ENCODE data around the gene PCK1. TPM values are rescaled to one million over a fixed set of nuclear protein-coding genes. Genes with fewer than 3 reads are reported as not detected.

The PCK1 gene
- total and polyA plus RNA-seq, 2 donors from 2014 or later: 29.7 to 551 TPM

DNA sequence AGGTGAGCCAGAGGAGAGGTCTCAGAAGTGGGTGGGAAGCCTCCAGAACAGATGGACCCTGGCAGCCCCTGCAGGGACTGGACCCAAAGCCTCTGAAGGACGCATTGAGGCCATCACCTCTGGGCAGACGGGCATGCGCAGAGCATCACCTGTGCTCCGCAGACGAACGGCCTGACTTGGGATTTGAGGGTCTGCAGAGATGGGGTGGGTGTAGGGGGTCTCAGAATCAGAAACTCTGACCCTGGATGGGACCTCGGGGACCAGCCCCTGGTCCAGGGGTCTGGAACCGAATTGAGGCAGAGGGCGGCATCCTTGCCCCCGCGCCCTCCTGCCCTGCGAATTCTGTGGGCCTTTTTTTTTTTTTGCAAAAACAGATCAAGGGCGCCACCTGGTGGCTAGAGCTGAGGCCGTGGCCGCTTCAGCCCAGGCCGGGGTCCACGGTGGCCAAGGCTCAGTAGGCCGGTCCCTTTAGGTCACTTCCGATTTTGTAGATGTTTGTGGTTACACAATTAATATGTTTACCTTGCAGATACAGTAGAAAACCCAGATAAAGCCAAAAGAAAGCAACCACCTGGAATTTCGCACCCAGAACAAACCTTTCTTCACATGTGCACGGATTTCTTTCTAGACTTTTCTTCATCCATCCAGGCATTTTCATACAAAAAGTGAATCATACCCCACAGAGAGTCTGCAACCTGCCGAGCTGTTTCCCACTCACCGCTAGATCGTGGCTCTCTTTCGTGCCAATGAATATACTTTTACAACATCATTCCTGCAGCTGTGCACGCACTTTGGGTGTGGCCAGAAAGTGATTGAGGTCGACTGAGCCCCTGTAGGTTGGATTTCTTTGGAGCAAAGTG lies 33.4 kb downstream of the PCK1 start:
- Histone ChIP-seq H3K27me3 (ENCODE audit: control insufficient read depth, insufficient read depth, low read length) (no peaks in the 10 kb centered on the region), H3K4me3 (ENCODE audit: low read length in 3 of 3) (peak overlapping the region in 1 of 3 donors; percentile 17), H3K9me3 (ENCODE audit: control insufficient read depth in 2 of 3, insufficient read depth in 1 of 3, low read length in 3 of 3) (no peaks in the 10 kb centered on the region), H3K9ac (ENCODE audit: low read length in 3 of 3) (peak overlapping the region in 1 of 3 donors; percentile 51), H3K27ac (ENCODE audit: low read depth in 2 of 2, low read length in 2 of 2) (no peak overlapping the region), H3K4me1 (ENCODE audit: control insufficient read depth in 2 of 3, insufficient read depth in 2 of 3, low read depth in 1 of 3, low read length in 3 of 3) (peaks cover 0 to 26% (median 19%) of the 10 kb centered on the region in 3 donors), H3K36me3 (ENCODE audit: control insufficient read depth in 2 of 3, insufficient read depth in 3 of 3, low read length in 3 of 3) (no peaks in the 10 kb centered on the region)
- intact Hi-C loops (cut with DNase I): loop anchor here (2.0 kb wide), 1 partner anchor 80 kb away; no protein-coding TSS in a partner anchor
- peak in 4 of 5 donors; percentile 29 to 74 (median 70) for DNase-seq
- no peak for FAIRE-seq
- TF ChIP-seq, protein P1, sequence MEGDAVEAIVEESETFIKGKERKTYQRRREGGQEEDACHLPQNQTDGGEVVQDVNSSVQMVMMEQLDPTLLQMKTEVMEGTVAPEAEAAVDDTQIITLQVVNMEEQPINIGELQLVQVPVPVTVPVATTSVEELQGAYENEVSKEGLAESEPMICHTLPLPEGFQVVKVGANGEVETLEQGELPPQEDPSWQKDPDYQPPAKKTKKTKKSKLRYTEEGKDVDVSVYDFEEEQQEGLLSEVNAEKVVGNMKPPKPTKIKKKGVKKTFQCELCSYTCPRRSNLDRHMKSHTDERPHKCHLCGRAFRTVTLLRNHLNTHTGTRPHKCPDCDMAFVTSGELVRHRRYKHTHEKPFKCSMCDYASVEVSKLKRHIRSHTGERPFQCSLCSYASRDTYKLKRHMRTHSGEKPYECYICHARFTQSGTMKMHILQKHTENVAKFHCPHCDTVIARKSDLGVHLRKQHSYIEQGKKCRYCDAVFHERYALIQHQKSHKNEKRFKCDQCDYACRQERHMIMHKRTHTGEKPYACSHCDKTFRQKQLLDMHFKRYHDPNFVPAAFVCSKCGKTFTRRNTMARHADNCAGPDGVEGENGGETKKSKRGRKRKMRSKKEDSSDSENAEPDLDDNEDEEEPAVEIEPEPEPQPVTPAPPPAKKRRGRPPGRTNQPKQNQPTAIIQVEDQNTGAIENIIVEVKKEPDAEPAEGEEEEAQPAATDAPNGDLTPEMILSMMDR (IDR thresholded peaks at IDR 0.05; ENCODE audit: borderline replicate concordance, extremely low read depth, insufficient read depth): peak; percentile 82

DNA sequence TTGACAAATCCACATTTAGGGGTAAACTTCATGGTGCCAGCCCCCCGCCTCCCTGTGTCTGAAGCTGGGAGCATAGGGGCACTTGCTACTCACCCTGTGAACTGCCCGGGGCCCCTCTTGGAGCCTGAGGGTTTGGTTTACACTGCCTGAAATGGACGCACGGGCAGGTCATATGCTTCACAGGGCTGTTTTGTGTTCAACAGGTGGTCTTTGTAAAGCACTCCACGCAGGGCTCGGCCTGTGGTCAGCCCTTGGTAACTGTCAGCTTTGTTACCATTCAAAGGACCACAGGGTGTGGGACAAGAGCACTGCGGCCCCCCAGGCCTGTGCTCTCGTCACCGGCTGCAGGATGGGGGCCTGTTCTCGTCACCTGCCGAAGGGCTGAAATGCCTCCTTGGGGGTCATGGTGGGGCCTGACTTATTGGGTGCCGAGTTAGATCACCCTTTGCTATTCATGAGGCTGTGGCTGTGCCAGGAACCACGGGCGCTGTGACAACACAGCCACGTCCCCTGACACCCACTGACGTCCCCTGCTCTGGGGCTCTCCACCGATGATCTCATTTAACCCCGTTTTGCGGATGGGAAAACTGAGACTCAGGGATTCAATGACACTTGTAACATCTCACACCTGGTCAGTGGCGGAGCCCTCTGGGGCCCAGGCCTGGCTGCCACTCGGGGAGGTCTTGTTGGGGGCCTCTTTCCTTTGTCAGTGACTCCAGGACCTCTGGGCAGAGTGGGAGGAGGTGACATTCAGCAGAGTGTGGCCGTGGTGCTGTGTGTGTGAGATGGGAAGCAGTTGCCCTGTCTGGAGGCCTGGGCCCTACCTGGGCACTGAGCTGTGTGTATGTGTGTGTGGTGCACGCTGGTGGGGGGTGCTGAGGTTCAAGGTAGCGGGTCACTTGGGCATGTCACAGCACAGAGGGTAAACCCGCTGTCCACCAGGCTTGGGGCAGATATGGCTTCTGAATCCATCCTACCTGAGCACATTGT lies 34.4 kb downstream of the PCK1 start:
- H3K36me3 ChIP-seq (ENCODE audit: control insufficient read depth in 2 of 3, insufficient read depth in 3 of 3, low read length in 3 of 3): no peaks in the 10 kb centered on the region
- no peak overlapping the region for H3K4me3 ChIP-seq (ENCODE audit: low read length in 3 of 3)
- no peak overlapping the region for H3K9ac ChIP-seq (ENCODE audit: low read length in 3 of 3)
- H3K4me1 ChIP-seq (ENCODE audit: control insufficient read depth in 2 of 3, insufficient read depth in 2 of 3, low read depth in 1 of 3, low read length in 3 of 3): peaks cover 0 to 20% (median 13%) of the 10 kb centered on the region in 3 donors
- H3K9me3 ChIP-seq (ENCODE audit: control insufficient read depth in 2 of 3, insufficient read depth in 1 of 3, low read length in 3 of 3): no peaks in the 10 kb centered on the region
- TF ChIP-seq, protein P1 (IDR thresholded peaks at IDR 0.05; ENCODE audit: borderline replicate concordance, extremely low read depth, insufficient read depth): no peak
- DNase-seq (peak in 1 of 5 donors; percentile 77), FAIRE-seq (no peak)
- H3K27ac ChIP-seq (ENCODE audit: low read depth in 2 of 2, low read length in 2 of 2): no peak overlapping the region
- no peaks in the 10 kb centered on the region for H3K27me3 ChIP-seq (ENCODE audit: control insufficient read depth, insufficient read depth, low read length)
- intact Hi-C loops (cut with DNase I): loop anchor here (2.0 to 5.0 kb wide), 2 partner anchors 81 to 612 kb away; no protein-coding TSS in a partner anchor

DNA sequence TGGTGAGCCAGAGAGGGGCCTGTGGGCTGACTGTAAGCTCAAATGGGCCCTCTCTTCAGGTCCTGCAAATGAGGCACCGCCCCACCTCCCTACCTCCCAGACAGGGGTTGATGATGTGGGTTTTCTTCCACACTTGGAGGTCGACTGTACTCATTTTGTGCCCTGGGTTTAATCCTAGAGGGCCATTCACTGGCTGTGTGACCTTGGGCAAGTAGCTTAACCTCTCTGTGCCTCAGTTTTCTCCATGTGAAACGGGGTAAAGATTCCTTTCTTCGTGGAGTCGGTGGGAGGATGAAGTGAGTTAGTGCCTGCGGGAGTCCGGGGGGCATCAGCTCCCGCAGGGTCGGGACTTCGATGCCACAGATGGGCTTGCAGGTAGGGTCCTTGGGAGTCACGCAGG lies 35.4 kb downstream of the PCK1 start:
- DNase-seq (no peak), FAIRE-seq (no peak)
- no peak overlapping the region for H3K4me3 ChIP-seq (ENCODE audit: low read length in 3 of 3)
- H3K9ac ChIP-seq (ENCODE audit: low read length in 3 of 3): peak overlapping the region in 1 of 3 donors; percentile 12
- intact Hi-C loops (cut with DNase I): loop anchor here (5.0 kb wide), 1 partner anchor 611 kb away; no protein-coding TSS in a partner anchor
- no peaks in the 10 kb centered on the region for H3K9me3 ChIP-seq (ENCODE audit: control insufficient read depth in 2 of 3, insufficient read depth in 1 of 3, low read length in 3 of 3)
- H3K27me3 ChIP-seq (ENCODE audit: control insufficient read depth, insufficient read depth, low read length): no peaks in the 10 kb centered on the region
- no peak overlapping the region for H3K27ac ChIP-seq (ENCODE audit: low read depth in 2 of 2, low read length in 2 of 2)
- TF ChIP-seq, protein P1 (IDR thresholded peaks at IDR 0.05; ENCODE audit: borderline replicate concordance, extremely low read depth, insufficient read depth): no peak
- H3K4me1 ChIP-seq (ENCODE audit: control insufficient read depth in 2 of 3, insufficient read depth in 2 of 3, low read depth in 1 of 3, low read length in 3 of 3): peaks cover 0 to 13% (median 6%) of the 10 kb centered on the region in 3 donors
- no peaks in the 10 kb centered on the region for H3K36me3 ChIP-seq (ENCODE audit: control insufficient read depth in 2 of 3, insufficient read depth in 3 of 3, low read length in 3 of 3)

All from kidney (tissue), 14 donors.